ENCODE data around the gene PIAS1.
"Not testable (repeated sequence)": the region's sequence is repeated elsewhere in the genome, so short reads cannot be mapped to it uniquely, and the experiment has no call there.

The PIAS1 gene

DNA sequence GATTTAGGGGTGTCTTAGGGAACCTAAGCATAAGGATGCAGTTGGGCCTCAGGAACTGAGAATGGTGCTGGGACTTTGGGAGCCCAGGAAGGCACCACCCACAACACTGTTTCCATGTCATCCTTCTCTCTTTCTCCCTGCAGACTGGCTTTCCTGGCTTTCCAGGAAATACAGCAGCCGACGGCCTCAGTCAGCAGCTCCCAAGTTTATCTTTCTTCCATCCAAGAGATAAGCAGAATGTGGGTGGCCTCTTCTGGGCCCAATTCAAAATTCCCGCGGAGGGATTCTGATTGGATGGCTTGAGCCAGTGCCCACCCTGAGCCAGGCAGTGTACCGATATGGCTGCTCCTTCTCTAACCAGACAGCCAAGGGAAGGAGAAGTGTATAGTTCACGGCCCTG lies 179.9 kb downstream of the PIAS1 start:
- no peak for DNase-seq (ENCODE audit: low read depth in 2 of 2)

DNA sequence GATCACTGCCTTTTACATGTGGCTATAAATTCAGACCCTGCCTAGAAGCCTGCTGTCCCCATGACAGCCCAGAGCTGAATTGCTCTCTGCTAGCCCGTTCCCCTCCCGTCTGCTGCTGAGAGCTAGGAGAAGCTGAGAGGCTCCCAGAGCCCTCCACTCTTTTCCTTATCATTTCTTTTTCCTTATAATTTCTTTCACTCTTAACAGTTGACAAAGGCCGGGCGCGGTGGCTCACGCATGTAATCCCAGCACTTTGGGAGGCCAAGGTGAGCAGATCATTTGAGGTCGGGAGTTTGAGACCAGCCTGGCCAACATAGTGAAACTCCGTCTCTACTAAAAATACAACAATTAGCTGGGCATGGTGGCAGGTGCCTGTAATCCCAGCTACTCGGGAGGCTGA lies 180.4 kb downstream of the PIAS1 start:
- DNase-seq (ENCODE audit: low read depth in 2 of 2) = not testable (repeated sequence)

- no peak for DNase-seq (ENCODE audit: low read depth in 2 of 2)
Measured at GRCh38 chr15:68235022-68235421, 180.9 kb downstream of the PIAS1 start.

GRCh38 chr15:68239025-68239424 lies 184.9 kb downstream of the PIAS1 start:
- DNase-seq (ENCODE audit: low read depth in 2 of 2) = no peak

- DNase-seq (ENCODE audit: low read depth in 2 of 2) = no peak
Measured at GRCh38 chr15:68241088-68241935, 187.2 kb downstream of the PIAS1 start.
